COR-L47 (cell line): Measurements from ENCODE around the gene PPARA.

Source experiments
- DNase-seq: peaks from one replicate; lab custom pipeline; 2025; lab: John Stamatoyannopoulos, UW

The PPARA gene

GRCh38 chr22:46150034-46150654, at the start of gene PPARA:
TSS of gene PPARA (plus strand) at chr22:46150526. CDS start at chr22:46198384, 47,858 bp downstream.
- DNase-seq: peak; percentile 42

GRCh38 chr22:46102159-46102558, 48.2 kb upstream of the PPARA start:
- no peak for DNase-seq

GRCh38 chr22:46102752-46103151, 47.6 kb upstream of the PPARA start:
- no peak for DNase-seq

- DNase-seq: no peak
These were observed 47.1 kb upstream of the PPARA start for GRCh38 chr22:46103181-46103580.

- DNase-seq: no peak
These were observed 46.7 kb upstream of the PPARA start for GRCh38 chr22:46103664-46104063.

GRCh38 chr22:46104170-46104880, 46.0 kb upstream of the PPARA start:
- DNase-seq: no peak

- DNase-seq: no peak
These were observed 45.3 kb upstream of the PPARA start for GRCh38 chr22:46104881-46105493.

GRCh38 chr22:46105494-46106278, 44.6 kb upstream of the PPARA start:
- no peak for DNase-seq

GRCh38 chr22:46106279-46107022, 43.9 kb upstream of the PPARA start:
- no peak for DNase-seq

- DNase-seq: peak; percentile 89
These were observed 43.1 kb upstream of the PPARA start for GRCh38 chr22:46107089-46107664.

GRCh38 chr22:46107753-46108563, 42.4 kb upstream of the PPARA start:
- no peak for DNase-seq

GRCh38 chr22:46108564-46109473, 41.5 kb upstream of the PPARA start:
- DNase-seq: no peak

GRCh38 chr22:46109474-46110003, 40.8 kb upstream of the PPARA start:
- no peak for DNase-seq

GRCh38 chr22:46110215-46110614, 40.1 kb upstream of the PPARA start:
- no peak for DNase-seq

- no peak for DNase-seq
These were observed 38.5 kb upstream of the PPARA start for GRCh38 chr22:46111645-46112306.

GRCh38 chr22:46112405-46112804, 37.9 kb upstream of the PPARA start:
- DNase-seq: no peak

- DNase-seq: no peak
These were observed 37.0 kb upstream of the PPARA start for GRCh38 chr22:46113110-46113909.
